GM12892 (cell line): ENCODE results near the gene TBC1D22A.

ENCODE experiments used
- POLR2A ChIP-seq: IDR thresholded peaks from 2 replicates; pipeline ENCODE4 v1.6.1; 2011; ENCODE audit warnings: low read depth, low read length, control low read depth
- TAF1 ChIP-seq: IDR thresholded peaks from 2 replicates; pipeline ENCODE4 v1.6.1; 2011; ENCODE audit warnings: low read depth, mild to moderate bottlenecking, control low read depth, low read length, borderline replicate concordance

DNA sequence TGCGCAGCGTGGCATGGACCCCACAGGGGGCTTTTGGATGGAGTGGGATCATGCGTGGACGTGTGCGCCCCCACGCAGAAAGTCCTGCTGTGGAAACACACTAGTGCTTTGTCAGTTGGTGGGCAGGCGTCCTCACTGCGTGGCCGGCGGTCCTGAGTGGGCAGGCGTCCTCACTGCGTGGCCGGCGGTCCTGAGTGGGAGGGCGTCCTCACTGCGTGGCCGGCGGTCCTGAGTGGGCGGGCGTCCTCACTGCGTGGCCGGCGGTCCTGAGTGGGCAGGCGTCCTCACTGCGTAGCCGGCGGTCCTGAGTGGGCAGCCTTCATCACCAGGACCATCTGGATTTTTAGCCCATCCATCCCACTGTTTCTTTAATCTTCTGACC lies 205.9 kb downstream of the TBC1D22A start:
- TF ChIP-seq POLR2A (no peak), TAF1 (no peak)
